Glutamatergic neuron (in vitro differentiated cells): Measurements from ENCODE around the gene APBA2. TPM values are rescaled to one million over a fixed set of nuclear protein-coding genes. Genes with fewer than 3 reads are reported as not detected.
A peak's percentile ranks its signal among the peaks of the same experiment; 100 is the strongest.

Experiments used
- DNase-seq: peaks from one replicate; pipeline ENCODE4 v3.0.0; 2022
- H3K27ac Mint-ChIP-seq: one replicate; pipeline ENCODE4 v1.8.0; 2020; ENCODE audit warnings: mild to moderate bottlenecking, mixed read lengths, inconsistent platforms; ENCODE audit not compliant: unreplicated experiment
- H3K27me3 Mint-ChIP-seq: one replicate; pipeline ENCODE4 v1.8.0; 2020; ENCODE audit warnings: mild to moderate bottlenecking, moderate library complexity, mixed read lengths, inconsistent platforms; ENCODE audit not compliant: unreplicated experiment
- H3K36me3 Mint-ChIP-seq: one replicate; pipeline ENCODE4 v1.8.0; 2020; ENCODE audit warnings: mild to moderate bottlenecking, mixed read lengths, inconsistent platforms; ENCODE audit not compliant: unreplicated experiment
- H3K4me1 Mint-ChIP-seq: one replicate; pipeline ENCODE4 v1.8.0; 2020; ENCODE audit warnings: mild to moderate bottlenecking, low read depth, mixed read lengths, inconsistent platforms; ENCODE audit not compliant: unreplicated experiment
- H3K4me3 Mint-ChIP-seq: one replicate; pipeline ENCODE4 v1.8.0; 2020; ENCODE audit warnings: mild to moderate bottlenecking, mixed read lengths, inconsistent platforms; ENCODE audit not compliant: unreplicated experiment
- H3K9me3 Mint-ChIP-seq: one replicate; pipeline ENCODE4 v1.8.0; 2020; ENCODE audit warnings: mild to moderate bottlenecking, moderate library complexity, mixed read lengths, inconsistent platforms; ENCODE audit not compliant: unreplicated experiment
- CTCF ChIP-seq: fragments of 200-600 bp; sonication (generic); IDR thresholded peaks from one replicate; pipeline ENCODE4 v1.5.0; 2021; ENCODE audit not compliant: partially characterized antibody, unreplicated experiment
- total RNA-seq: library from RNA; stranded (reverse); fragmentation: NEBNext Ultra II Directional; extraction: Animal tissue kit (Norgen Biotek cat#: 25700); gene quantifications from one replicate; pipeline ENCODE4 v1.2.1, GENCODE V29; 2021; ENCODE audit not compliant: unreplicated experiment

APBA2 gene
- total RNA-seq, 1 donor from 2014 or later: 166 TPM

- Mint-ChIP-seq H3K4me3 (no peak overlapping the region), H3K27me3 (peaks cover 9% of the 10 kb centered on the region), H3K36me3 (no peaks in the 10 kb centered on the region), H3K27ac (no peak overlapping the region), H3K9me3 (peaks cover 10% of the 10 kb centered on the region), H3K4me1 (peaks cover 11% of the 10 kb centered on the region)
- no peak for TF ChIP-seq CTCF
- no peak for DNase-seq
Observed at GRCh38 chr15:29086891-29087290, 201.1 kb downstream of the APBA2 start.

- peaks cover 9% of the 10 kb centered on the region for H3K27me3 Mint-ChIP-seq
- DNase-seq: no peak
- TF ChIP-seq CTCF: no peak
- H3K4me1 Mint-ChIP-seq: peaks cover 11% of the 10 kb centered on the region
- H3K27ac Mint-ChIP-seq: no peak overlapping the region
- peaks cover 13% of the 10 kb centered on the region for H3K9me3 Mint-ChIP-seq
- H3K4me3 Mint-ChIP-seq: no peak overlapping the region
- no peaks in the 10 kb centered on the region for H3K36me3 Mint-ChIP-seq
Observed at GRCh38 chr15:29087521-29088285, 201.9 kb downstream of the APBA2 start.

GRCh38 chr15:29088666-29089065 is 202.9 kb downstream of the APBA2 start:
- Mint-ChIP-seq H3K27ac (no peak overlapping the region), H3K9me3 (peaks cover 13% of the 10 kb centered on the region), H3K36me3 (no peaks in the 10 kb centered on the region), H3K4me1 (peaks cover 13% of the 10 kb centered on the region), H3K4me3 (no peak overlapping the region), H3K27me3 (peaks cover 16% of the 10 kb centered on the region)
- no peak for TF ChIP-seq CTCF
- DNase-seq: no peak

GRCh38 chr15:29089731-29090616 is 204.2 kb downstream of the APBA2 start:
- no peak for DNase-seq

More at GRCh38 chr15:29089731-29090616, 204.2 kb downstream of the APBA2 start:
- TF ChIP-seq CTCF: no peak
- Mint-ChIP-seq H3K27ac (peak overlapping the region; percentile 28), H3K4me3 (no peak overlapping the region), H3K9me3 (peaks cover 13% of the 10 kb centered on the region), H3K36me3 (no peaks in the 10 kb centered on the region), H3K27me3 (peaks cover 16% of the 10 kb centered on the region), H3K4me1 (peaks cover 13% of the 10 kb centered on the region)
